A673 (cell line): ENCODE results near the gene TOMM40L.

Experiments used
- EZH2 ChIP-seq: fragments of 200-600 bp; sonication (generic); IDR thresholded peaks from 2 replicates; pipeline ENCODE4 v1.6.1; 2017; ENCODE audit warnings: borderline replicate concordance, low read depth, mild to moderate bottlenecking, mixed read lengths, antibody characterized with exemption, low read length; ENCODE audit not compliant: poor library complexity, severe bottlenecking
- TF ChIP-seq, protein P1 (sequence below): fragments of 300-800, 200-600 bp; sonication (generic); conservative IDR thresholded peaks from 2 replicates; pipeline ENCODE4 v1.5.1; 2017; ENCODE audit warnings: low read depth, mild to moderate bottlenecking, antibody characterized with exemption, low read length, moderate library complexity, mixed read lengths

DNA sequence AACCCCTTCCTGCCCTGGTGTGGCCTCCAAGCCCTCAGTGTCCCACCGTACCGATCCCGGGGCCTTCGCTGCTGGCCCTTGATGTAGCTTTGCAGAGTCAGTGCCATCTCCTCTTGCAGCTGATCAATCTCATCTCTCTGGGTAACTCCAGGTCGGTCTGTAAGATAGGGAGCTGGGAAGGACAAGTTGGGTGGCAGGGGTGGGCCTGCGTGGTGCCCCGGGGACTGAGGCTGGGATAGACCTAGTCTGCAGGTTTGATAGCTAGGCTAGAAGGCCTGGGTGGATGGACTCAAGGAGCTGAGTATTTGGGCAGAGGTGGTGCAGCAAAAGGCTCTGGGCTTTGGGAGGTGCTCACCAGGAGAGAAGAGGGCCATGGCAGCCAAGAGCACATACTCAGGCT is 4.9 kb downstream of the TOMM40L start:
- TF ChIP-seq, protein P1, sequence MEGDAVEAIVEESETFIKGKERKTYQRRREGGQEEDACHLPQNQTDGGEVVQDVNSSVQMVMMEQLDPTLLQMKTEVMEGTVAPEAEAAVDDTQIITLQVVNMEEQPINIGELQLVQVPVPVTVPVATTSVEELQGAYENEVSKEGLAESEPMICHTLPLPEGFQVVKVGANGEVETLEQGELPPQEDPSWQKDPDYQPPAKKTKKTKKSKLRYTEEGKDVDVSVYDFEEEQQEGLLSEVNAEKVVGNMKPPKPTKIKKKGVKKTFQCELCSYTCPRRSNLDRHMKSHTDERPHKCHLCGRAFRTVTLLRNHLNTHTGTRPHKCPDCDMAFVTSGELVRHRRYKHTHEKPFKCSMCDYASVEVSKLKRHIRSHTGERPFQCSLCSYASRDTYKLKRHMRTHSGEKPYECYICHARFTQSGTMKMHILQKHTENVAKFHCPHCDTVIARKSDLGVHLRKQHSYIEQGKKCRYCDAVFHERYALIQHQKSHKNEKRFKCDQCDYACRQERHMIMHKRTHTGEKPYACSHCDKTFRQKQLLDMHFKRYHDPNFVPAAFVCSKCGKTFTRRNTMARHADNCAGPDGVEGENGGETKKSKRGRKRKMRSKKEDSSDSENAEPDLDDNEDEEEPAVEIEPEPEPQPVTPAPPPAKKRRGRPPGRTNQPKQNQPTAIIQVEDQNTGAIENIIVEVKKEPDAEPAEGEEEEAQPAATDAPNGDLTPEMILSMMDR: no peak
- TF ChIP-seq EZH2: no peak
